Liver (tissue), 9 donors: ENCODE results near the gene CD80. TPM values are rescaled to one million over a fixed set of nuclear protein-coding genes. Genes with fewer than 3 reads are reported as not detected.

ENCODE experiments used
- DNase-seq: peaks from one replicate; pipeline ENCODE4 v3.0.0-alpha.2; 2017; ENCODE audit warnings: low spot score
- H3K27ac ChIP-seq, 2 donors: one replicate each; pipeline ENCODE4 v1.7.0; 2013; ENCODE audit warnings: inconsistent platforms in 2 of 2, low read length in 2 of 2, control low read depth in 1 of 2, low read depth in 1 of 2, mild to moderate bottlenecking in 1 of 2
- H3K27me3 ChIP-seq, 4 donors: one replicate each; pipeline versions ENCODE4 v1.6.1 to v1.7.0; 2013; ENCODE audit warnings: low read length in 3 of 4, inconsistent platforms in 1 of 4, mild to moderate bottlenecking in 1 of 4, moderate library complexity in 1 of 4; ENCODE audit not compliant: control insufficient read depth in 4 of 4, insufficient read depth in 4 of 4
- H3K36me3 ChIP-seq, 4 donors: one replicate each; pipeline versions ENCODE4 v1.6.1 to v1.7.0; 2013; ENCODE audit warnings: low read length in 3 of 4, mild to moderate bottlenecking in 3 of 4, low read depth in 1 of 4, moderate library complexity in 1 of 4; ENCODE audit not compliant: control insufficient read depth in 4 of 4, insufficient read depth in 3 of 4
- H3K4me1 ChIP-seq, 4 donors: one replicate each; pipeline versions ENCODE4 v1.6.1 to v1.7.0; 2013; ENCODE audit warnings: low read length in 3 of 4, mild to moderate bottlenecking in 3 of 4, moderate library complexity in 1 of 4; ENCODE audit not compliant: control insufficient read depth in 4 of 4, insufficient read depth in 4 of 4
- H3K4me3 ChIP-seq, 3 donors: one replicate each; pipeline versions ENCODE4 v1.6.1 to v1.7.0; 2013; ENCODE audit warnings: low read length in 3 of 3, control low read depth in 1 of 3, low read depth in 1 of 3, mild to moderate bottlenecking in 1 of 3
- H3K9ac ChIP-seq, 2 donors: one replicate each; pipeline ENCODE4 v1.7.0; 2013; ENCODE audit warnings: low read length in 2 of 2, mild to moderate bottlenecking in 2 of 2, moderate library complexity in 2 of 2, control low read depth in 1 of 2, low read depth in 1 of 2
- H3K9me3 ChIP-seq, 4 donors: one replicate each; pipeline versions ENCODE4 v1.6.1 to v1.7.0; 2013; ENCODE audit warnings: low read length in 3 of 4; ENCODE audit not compliant: control insufficient read depth in 4 of 4
- EGR1 ChIP-seq, 2 donors: IDR thresholded peaks; 2 replicates each; pipeline ENCODE4 v1.6.1; 2016 to 2018; ENCODE audit warnings: antibody characterized with exemption in 2 of 2, low read depth in 2 of 2
- FOXA1 ChIP-seq: IDR thresholded peaks from 2 replicates; pipeline ENCODE4 v1.6.1; 2016; ENCODE audit warnings: antibody characterized with exemption
- FOXA2 ChIP-seq: IDR thresholded peaks from 2 replicates; pipeline ENCODE4 v1.6.1; 2016; ENCODE audit warnings: antibody characterized with exemption
- GABPA ChIP-seq, 2 donors: IDR thresholded peaks in 1 of 2; conservative IDR thresholded peaks in 1 of 2; 2 replicates each; pipeline ENCODE4 v1.6.1; 2016; ENCODE audit warnings: antibody characterized with exemption in 2 of 2, mild to moderate bottlenecking in 1 of 2, moderate library complexity in 1 of 2
- HNF4A ChIP-seq, 2 donors: conservative IDR thresholded peaks; 2 replicates each; pipeline ENCODE4 v1.6.1; 2016; ENCODE audit warnings: antibody characterized with exemption in 2 of 2, mild to moderate bottlenecking in 2 of 2
- HNF4G ChIP-seq: IDR thresholded peaks from 2 replicates; pipeline ENCODE4 v1.6.1; 2016; ENCODE audit warnings: antibody characterized with exemption
- JUND ChIP-seq, 2 donors: IDR thresholded peaks; 2 replicates each; pipeline ENCODE4 v1.6.1; 2016; ENCODE audit warnings: antibody characterized with exemption in 2 of 2
- NR2F2 ChIP-seq: IDR thresholded peaks from 2 replicates; pipeline ENCODE4 v1.6.1; 2016; ENCODE audit warnings: antibody characterized with exemption
- RXRA ChIP-seq, 2 donors: IDR thresholded peaks; 2 replicates each; pipeline ENCODE4 v1.6.1; 2017 to 2018; ENCODE audit warnings: antibody characterized with exemption in 2 of 2, mild to moderate bottlenecking in 1 of 2
- TAF1 ChIP-seq: conservative IDR thresholded peaks from 2 replicates; pipeline ENCODE4 v1.6.1; 2016; ENCODE audit warnings: antibody characterized with exemption, mild to moderate bottlenecking
- YY1 ChIP-seq: IDR thresholded peaks from 2 replicates; pipeline ENCODE4 v1.6.1; 2016; ENCODE audit warnings: antibody characterized with exemption, mild to moderate bottlenecking
- WGBS: extraction: QIAGEN DNeasy Blood & Tissue Kit; methylation state at CpG from one replicate; pipeline ENCODE4 v1.1.7; 2013; 5-methylcytosine and 5-hydroxymethylcytosine counted together
- polyA plus RNA-seq, 2 donors: library from polyadenylated mRNA; stranded (reverse) in 1 of 2; unstranded in 1 of 2; fragments of 200-250 nt in 1 of 2; fragments of >200 nt in 1 of 2; fragmentation: Nextera tagmentation in 1 of 2; extraction: Ambion mirVana in 1 of 2; gene quantifications; one replicate each; pipeline versions ENCODE4 v1.2.1 to v1.2.3, GENCODE V29; 2013 to 2015
- total RNA-seq, 2 donors: library from RNA; depleted of rRNA; stranded (reverse); fragments of >200 nt; gene quantifications; one replicate each; pipeline ENCODE4 v1.2.3, GENCODE V29; 2014
- TF ChIP-seq, protein P1 (sequence below): IDR thresholded peaks from 2 replicates; pipeline ENCODE4 v1.6.1; 2016; ENCODE audit warnings: antibody characterized with exemption
- TF ChIP-seq, protein P2 (sequence below): IDR thresholded peaks from 2 replicates; pipeline ENCODE4 v1.6.1; 2016; ENCODE audit warnings: antibody characterized with exemption, mild to moderate bottlenecking
- TF ChIP-seq, protein P3 (sequence below): fragments of 150-350 bp; IDR thresholded peaks from 2 replicates; pipeline ENCODE4 v1.5.1; 2017; ENCODE audit warnings: improper control_type of control experiment, low read depth, low read length; ENCODE audit not compliant: missing input control
- TF ChIP-seq, protein P4 (sequence below): IDR thresholded peaks from 2 replicates; pipeline ENCODE4 v1.6.1; 2016; ENCODE audit warnings: antibody characterized with exemption
- TF ChIP-seq, protein P5 (sequence below): IDR thresholded peaks from 2 replicates; pipeline ENCODE4 v1.6.1; 2016; ENCODE audit warnings: antibody characterized with exemption
- donor health status: healthy.
- donor health status: healthy.
- donor health status: healthy.
- donor health status: healthy.
- donor health status: healthy.

The CD80 gene
- total and polyA plus RNA-seq, 4 donors = 0.21 to 1.5 (median 0.61) TPM

DNA sequence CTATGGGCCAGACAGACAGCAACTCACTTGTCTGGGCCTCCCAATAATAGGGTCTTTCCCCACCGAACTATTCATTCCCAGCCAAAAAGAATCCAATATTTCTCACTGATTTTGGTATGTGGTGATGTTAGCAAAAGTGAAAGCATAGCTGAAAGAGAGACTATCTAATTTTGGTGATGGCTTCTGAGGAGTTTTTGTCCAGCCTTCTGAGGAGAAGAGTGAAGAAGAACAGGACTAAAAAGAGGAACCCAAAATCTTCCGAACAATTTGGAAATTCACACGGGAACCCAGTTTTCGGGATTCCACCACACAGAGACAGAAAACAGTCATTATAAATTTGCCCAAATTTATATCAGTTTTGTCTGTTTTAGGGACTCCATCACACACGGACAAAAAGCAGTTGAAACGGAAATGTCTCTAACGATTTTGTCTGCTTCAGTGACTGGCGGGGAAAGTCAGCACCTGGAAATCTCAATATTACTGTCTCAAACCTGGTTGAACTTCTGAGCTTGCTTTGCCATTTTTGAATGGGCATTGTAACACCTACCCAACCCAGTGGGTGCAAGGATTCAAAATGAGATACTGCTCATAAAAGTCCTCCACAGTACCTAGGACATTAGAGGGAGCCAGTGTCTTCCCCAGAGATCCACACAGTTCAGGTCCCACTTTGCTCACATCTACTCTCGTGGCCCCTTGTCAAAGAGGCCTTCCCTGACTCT lies 9.1 kb downstream of the CD80 start:
- DNase-seq = no peak
- H3K9me3 ChIP-seq = no peaks in the 10 kb centered on the region
- 93% methylated on average over 9 of the region's 9 CpGs for WGBS
- no peak overlapping the region for H3K27ac ChIP-seq
- no peaks in the 10 kb centered on the region for H3K27me3 ChIP-seq
- H3K9ac ChIP-seq = no peak overlapping the region
- TF ChIP-seq FOXA2 = no peak
- TF ChIP-seq JUND (IDR thresholded peaks at IDR 0.05) = no peak
- TF ChIP-seq, protein P1, sequence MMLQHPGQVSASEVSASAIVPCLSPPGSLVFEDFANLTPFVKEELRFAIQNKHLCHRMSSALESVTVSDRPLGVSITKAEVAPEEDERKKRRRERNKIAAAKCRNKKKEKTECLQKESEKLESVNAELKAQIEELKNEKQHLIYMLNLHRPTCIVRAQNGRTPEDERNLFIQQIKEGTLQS = no peak
- TF ChIP-seq RXRA (IDR thresholded peaks at IDR 0.05) = no peak
- TF ChIP-seq, protein P2, sequence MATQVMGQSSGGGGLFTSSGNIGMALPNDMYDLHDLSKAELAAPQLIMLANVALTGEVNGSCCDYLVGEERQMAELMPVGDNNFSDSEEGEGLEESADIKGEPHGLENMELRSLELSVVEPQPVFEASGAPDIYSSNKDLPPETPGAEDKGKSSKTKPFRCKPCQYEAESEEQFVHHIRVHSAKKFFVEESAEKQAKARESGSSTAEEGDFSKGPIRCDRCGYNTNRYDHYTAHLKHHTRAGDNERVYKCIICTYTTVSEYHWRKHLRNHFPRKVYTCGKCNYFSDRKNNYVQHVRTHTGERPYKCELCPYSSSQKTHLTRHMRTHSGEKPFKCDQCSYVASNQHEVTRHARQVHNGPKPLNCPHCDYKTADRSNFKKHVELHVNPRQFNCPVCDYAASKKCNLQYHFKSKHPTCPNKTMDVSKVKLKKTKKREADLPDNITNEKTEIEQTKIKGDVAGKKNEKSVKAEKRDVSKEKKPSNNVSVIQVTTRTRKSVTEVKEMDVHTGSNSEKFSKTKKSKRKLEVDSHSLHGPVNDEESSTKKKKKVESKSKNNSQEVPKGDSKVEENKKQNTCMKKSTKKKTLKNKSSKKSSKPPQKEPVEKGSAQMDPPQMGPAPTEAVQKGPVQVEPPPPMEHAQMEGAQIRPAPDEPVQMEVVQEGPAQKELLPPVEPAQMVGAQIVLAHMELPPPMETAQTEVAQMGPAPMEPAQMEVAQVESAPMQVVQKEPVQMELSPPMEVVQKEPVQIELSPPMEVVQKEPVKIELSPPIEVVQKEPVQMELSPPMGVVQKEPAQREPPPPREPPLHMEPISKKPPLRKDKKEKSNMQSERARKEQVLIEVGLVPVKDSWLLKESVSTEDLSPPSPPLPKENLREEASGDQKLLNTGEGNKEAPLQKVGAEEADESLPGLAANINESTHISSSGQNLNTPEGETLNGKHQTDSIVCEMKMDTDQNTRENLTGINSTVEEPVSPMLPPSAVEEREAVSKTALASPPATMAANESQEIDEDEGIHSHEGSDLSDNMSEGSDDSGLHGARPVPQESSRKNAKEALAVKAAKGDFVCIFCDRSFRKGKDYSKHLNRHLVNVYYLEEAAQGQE = no peak
- no peak for TF ChIP-seq EGR1 (IDR thresholded peaks at IDR 0.05; ENCODE audit: low read depth in 2 of 2)
- no peak for TF ChIP-seq NR2F2
- TF ChIP-seq, protein P3, sequence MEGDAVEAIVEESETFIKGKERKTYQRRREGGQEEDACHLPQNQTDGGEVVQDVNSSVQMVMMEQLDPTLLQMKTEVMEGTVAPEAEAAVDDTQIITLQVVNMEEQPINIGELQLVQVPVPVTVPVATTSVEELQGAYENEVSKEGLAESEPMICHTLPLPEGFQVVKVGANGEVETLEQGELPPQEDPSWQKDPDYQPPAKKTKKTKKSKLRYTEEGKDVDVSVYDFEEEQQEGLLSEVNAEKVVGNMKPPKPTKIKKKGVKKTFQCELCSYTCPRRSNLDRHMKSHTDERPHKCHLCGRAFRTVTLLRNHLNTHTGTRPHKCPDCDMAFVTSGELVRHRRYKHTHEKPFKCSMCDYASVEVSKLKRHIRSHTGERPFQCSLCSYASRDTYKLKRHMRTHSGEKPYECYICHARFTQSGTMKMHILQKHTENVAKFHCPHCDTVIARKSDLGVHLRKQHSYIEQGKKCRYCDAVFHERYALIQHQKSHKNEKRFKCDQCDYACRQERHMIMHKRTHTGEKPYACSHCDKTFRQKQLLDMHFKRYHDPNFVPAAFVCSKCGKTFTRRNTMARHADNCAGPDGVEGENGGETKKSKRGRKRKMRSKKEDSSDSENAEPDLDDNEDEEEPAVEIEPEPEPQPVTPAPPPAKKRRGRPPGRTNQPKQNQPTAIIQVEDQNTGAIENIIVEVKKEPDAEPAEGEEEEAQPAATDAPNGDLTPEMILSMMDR = no peak
- no peak for TF ChIP-seq YY1
- no peak for TF ChIP-seq TAF1
- TF ChIP-seq, protein P4, sequence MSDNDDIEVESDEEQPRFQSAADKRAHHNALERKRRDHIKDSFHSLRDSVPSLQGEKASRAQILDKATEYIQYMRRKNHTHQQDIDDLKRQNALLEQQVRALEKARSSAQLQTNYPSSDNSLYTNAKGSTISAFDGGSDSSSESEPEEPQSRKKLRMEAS = no peak
- no peak overlapping the region for H3K4me3 ChIP-seq
- no peaks in the 10 kb centered on the region for H3K36me3 ChIP-seq
- H3K4me1 ChIP-seq = no peaks in the 10 kb centered on the region

DNA sequence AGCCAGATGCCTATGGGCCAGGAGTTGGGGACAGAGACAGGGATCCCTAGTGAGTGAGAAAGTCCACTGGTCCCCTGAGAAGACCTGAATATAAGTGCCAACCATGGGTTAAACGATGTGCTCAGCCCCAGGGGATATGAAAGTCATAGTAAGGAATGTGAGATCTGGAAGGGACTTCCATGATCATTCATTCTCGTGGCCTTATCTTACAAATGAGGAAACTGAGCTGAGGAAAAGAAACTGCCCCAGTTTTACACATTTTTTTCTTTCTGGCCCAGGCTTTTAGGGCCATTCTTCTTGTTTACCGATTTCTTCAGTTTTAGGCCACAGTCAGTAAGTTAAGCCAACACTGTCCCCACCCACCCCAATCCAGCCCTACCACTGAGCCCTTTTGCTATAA lies 11.1 kb downstream of the CD80 start:
- Histone ChIP-seq H3K27ac (no peak overlapping the region), H3K27me3 (no peaks in the 10 kb centered on the region), H3K4me1 (no peaks in the 10 kb centered on the region), H3K9ac (no peak overlapping the region), H3K36me3 (no peaks in the 10 kb centered on the region), H3K9me3 (no peaks in the 10 kb centered on the region), H3K4me3 (no peak overlapping the region)
- TF ChIP-seq EGR1 (IDR thresholded peaks at IDR 0.05; ENCODE audit: low read depth in 2 of 2) (no peak), RXRA (IDR thresholded peaks at IDR 0.05) (no peak), HNF4A (conservative IDR thresholded peaks at IDR 0.05) (no peak), NR2F2 (no peak), YY1 (no peak), HNF4G (no peak), FOXA1 (no peak), GABPA (IDR thresholded peaks at IDR 0.05 in 1 of 2, conservative IDR thresholded peaks at IDR 0.05 in 1 of 2) (no peak), JUND (IDR thresholded peaks at IDR 0.05) (no peak), TAF1 (no peak)
- TF ChIP-seq, protein P5, sequence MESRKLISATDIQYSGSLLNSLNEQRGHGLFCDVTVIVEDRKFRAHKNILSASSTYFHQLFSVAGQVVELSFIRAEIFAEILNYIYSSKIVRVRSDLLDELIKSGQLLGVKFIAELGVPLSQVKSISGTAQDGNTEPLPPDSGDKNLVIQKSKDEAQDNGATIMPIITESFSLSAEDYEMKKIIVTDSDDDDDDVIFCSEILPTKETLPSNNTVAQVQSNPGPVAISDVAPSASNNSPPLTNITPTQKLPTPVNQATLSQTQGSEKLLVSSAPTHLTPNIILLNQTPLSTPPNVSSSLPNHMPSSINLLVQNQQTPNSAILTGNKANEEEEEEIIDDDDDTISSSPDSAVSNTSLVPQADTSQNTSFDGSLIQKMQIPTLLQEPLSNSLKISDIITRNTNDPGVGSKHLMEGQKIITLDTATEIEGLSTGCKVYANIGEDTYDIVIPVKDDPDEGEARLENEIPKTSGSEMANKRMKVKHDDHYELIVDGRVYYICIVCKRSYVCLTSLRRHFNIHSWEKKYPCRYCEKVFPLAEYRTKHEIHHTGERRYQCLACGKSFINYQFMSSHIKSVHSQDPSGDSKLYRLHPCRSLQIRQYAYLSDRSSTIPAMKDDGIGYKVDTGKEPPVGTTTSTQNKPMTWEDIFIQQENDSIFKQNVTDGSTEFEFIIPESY = no peak
- TF ChIP-seq, protein P4 = no peak
- TF ChIP-seq, protein P2 = no peak
- TF ChIP-seq, protein P3 = no peak
- WGBS = 63% methylated on average over 3 of the region's 3 CpGs
- no peak for DNase-seq
